Stimulated activated naive CD8-positive, alpha-beta T cell treated with anti-CD3 and anti-CD28 coated beads, Interleukin-15, Interleukin-2, amounts not matched to agents 100 ng/mL and 50 ng/mL, for 24 hours (primary cell): ENCODE data around the gene TMEM139.

Source experiments
- H3K27ac Mint-ChIP-seq: one replicate; pipeline ENCODE4 v1.8.0; 2021; ENCODE audit warnings: mild to moderate bottlenecking, mixed read lengths
- H3K27me3 Mint-ChIP-seq: one replicate; pipeline ENCODE4 v1.8.0; 2021; ENCODE audit warnings: mixed read lengths
- H3K36me3 Mint-ChIP-seq: one replicate; pipeline ENCODE4 v1.8.0; 2021; ENCODE audit warnings: low read depth, mixed read lengths
- H3K4me1 Mint-ChIP-seq: one replicate; pipeline ENCODE4 v1.8.0; 2021; ENCODE audit warnings: low read depth, mixed read lengths
- H3K4me3 Mint-ChIP-seq: one replicate; pipeline ENCODE4 v1.8.0; 2021; ENCODE audit warnings: mild to moderate bottlenecking, mixed read lengths
- H3K9me3 Mint-ChIP-seq: one replicate; pipeline ENCODE4 v1.8.0; 2021; ENCODE audit warnings: mixed read lengths

TMEM139 gene

DNA sequence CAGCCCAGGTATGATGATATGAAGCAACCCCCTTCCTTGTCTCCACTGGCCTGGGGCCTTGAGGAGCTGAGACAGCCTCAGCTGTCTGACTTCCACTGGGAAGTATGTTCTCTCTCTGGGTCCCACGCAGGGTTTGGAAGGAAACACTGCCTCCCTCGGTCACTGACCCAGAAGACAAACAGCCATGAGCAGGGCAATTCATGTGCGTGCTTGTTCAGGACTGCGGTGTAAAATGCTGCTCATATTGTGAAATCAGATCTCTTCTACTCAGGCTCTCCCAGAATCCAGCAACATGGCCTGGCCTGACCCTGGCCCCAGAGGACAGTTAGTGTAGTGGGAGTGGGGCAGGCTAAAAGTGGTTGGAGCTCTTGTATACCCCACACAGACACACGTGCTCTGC lies 33.9 kb downstream of the TMEM139 start:
- H3K27me3 Mint-ChIP-seq, result no peaks in the 10 kb centered on the region
- H3K36me3 Mint-ChIP-seq, result no peaks in the 10 kb centered on the region
- no peak overlapping the region for H3K4me3 Mint-ChIP-seq
- H3K27ac Mint-ChIP-seq, result no peak overlapping the region
- H3K4me1 Mint-ChIP-seq, result no peaks in the 10 kb centered on the region
- H3K9me3 Mint-ChIP-seq, result no peaks in the 10 kb centered on the region

DNA sequence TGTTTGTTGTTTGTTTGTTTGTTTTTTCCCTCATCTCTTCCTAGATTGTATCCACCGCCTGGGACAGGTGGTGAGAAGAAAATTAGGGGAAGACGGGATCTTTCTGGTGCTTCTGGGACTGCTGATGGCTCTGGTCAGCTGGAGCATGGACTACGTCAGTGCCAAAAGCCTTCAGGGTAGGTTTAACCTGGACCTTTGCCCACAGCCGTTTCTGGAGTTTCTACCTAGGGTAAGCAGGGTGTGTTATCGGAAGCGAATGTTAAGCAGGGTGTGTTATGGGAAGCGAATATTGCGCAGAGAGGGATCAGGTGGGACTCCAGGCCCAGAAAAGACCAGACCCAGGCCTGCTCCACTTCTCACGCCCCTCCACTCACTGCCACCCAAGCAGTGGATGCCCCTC lies 35.9 kb downstream of the TMEM139 start:
- no peaks in the 10 kb centered on the region for H3K27me3 Mint-ChIP-seq
- H3K4me1 Mint-ChIP-seq, result peaks cover 7% of the 10 kb centered on the region
- H3K9me3 Mint-ChIP-seq, result no peaks in the 10 kb centered on the region
- no peak overlapping the region for H3K4me3 Mint-ChIP-seq
- no peaks in the 10 kb centered on the region for H3K36me3 Mint-ChIP-seq
- no peak overlapping the region for H3K27ac Mint-ChIP-seq

DNA sequence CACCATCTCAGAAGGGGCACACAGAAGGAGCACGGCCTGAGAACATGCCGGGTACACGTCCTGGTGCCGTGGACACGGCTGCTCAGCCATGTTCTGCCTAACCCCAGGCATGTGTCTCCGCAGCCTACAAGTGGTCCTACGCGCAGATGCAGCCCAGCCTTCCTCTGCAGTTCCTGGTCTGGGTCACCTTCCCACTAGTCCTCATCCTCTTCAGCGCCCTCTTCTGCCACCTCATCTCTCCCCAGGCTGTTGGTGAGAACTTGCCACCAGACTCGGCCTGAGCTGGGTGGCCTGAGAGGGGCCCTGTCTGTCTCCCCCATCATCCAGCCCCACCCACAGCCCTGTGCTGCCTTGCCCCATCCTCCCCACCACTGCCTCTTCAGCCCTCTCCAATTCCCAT lies 36.5 kb downstream of the TMEM139 start:
- Mint-ChIP-seq H3K4me1 (peaks cover 8% of the 10 kb centered on the region), H3K27ac (no peak overlapping the region), H3K9me3 (no peaks in the 10 kb centered on the region), H3K36me3 (no peaks in the 10 kb centered on the region), H3K27me3 (no peaks in the 10 kb centered on the region), H3K4me3 (no peak overlapping the region)

GRCh38 chr7:143321734-143322133 lies 37.0 kb downstream of the TMEM139 start:
- no peaks in the 10 kb centered on the region for H3K9me3 Mint-ChIP-seq
- H3K36me3 Mint-ChIP-seq, result no peaks in the 10 kb centered on the region
- peaks cover 8% of the 10 kb centered on the region for H3K4me1 Mint-ChIP-seq
- no peaks in the 10 kb centered on the region for H3K27me3 Mint-ChIP-seq
- H3K27ac Mint-ChIP-seq, result no peak overlapping the region
- no peak overlapping the region for H3K4me3 Mint-ChIP-seq

DNA sequence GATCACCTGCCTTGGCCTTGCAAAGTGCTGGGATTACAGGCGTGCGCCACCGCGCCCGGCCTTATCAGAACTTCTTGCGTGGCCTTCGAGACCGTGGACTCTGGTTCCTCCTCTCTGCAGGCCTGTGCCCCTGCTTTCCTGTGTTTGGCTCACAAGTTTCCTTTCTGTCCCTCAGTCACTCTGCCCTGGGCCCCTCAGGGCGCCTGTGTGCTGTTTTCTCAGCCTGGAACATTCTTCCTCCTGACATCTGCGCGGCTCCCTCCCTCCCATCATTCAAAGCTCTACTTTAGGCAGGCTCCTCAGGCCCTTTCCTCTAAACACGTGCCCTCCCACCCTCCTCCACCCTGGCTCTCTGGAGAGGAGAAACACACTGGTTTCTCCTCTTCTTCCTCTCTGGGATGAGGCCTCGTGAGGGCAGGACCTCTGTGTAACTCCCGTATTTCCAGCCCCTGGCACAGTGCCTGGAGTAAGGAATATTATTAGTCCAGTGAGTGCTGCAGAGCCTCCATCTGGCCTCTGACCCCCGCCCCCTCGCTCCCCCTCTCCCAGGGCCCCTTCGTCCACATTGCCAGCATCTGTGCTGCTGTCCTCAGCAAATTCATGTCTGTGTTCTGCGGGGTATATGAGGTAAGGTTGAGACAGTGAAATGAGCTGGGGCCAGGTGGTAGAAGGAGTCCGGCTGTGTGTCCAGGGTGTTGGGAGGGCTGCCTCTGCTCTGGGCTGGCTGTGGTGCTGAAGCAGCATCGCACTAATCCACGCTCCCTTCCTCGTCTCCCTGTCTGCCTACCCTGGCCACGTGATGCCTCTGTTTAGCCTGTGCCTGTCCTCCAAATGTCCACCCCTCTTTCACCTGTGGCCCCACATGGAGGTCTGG lies 38.2 kb downstream of the TMEM139 start:
- Mint-ChIP-seq H3K9me3 (no peaks in the 10 kb centered on the region), H3K4me3 (no peak overlapping the region), H3K27ac (no peak overlapping the region), H3K4me1 (peaks cover 8% of the 10 kb centered on the region), H3K36me3 (no peaks in the 10 kb centered on the region), H3K27me3 (no peaks in the 10 kb centered on the region)

- H3K4me3 Mint-ChIP-seq, result no peak overlapping the region
- peaks cover 8% of the 10 kb centered on the region for H3K4me1 Mint-ChIP-seq
- no peaks in the 10 kb centered on the region for H3K27me3 Mint-ChIP-seq
- H3K9me3 Mint-ChIP-seq, result no peaks in the 10 kb centered on the region
- no peak overlapping the region for H3K27ac Mint-ChIP-seq
- no peaks in the 10 kb centered on the region for H3K36me3 Mint-ChIP-seq
Measured at GRCh38 chr7:143323653-143324052, 38.9 kb downstream of the TMEM139 start.

DNA sequence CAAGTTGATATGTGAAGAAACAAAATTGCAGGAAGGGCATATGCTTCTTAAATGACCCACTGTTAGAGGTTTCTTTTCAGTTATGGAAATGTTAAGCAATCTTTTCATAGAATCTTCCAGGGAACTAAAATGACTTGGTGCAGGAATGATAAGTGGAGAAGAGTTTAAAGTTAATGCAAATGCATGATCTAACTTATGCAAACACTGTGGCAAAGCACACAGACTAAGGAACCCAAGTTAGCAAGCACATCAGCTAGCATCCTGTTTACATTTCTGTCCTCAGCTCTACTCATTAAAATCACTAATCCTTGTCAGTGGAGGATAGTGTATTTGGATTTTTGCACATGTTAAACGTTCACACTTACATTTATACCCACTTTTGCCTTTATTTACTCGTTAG lies 40.5 kb downstream of the TMEM139 start:
- Mint-ChIP-seq H3K27ac (no peak overlapping the region), H3K4me3 (no peak overlapping the region), H3K27me3 (no peaks in the 10 kb centered on the region), H3K9me3 (no peaks in the 10 kb centered on the region), H3K4me1 (peaks cover 8% of the 10 kb centered on the region), H3K36me3 (no peaks in the 10 kb centered on the region)

DNA sequence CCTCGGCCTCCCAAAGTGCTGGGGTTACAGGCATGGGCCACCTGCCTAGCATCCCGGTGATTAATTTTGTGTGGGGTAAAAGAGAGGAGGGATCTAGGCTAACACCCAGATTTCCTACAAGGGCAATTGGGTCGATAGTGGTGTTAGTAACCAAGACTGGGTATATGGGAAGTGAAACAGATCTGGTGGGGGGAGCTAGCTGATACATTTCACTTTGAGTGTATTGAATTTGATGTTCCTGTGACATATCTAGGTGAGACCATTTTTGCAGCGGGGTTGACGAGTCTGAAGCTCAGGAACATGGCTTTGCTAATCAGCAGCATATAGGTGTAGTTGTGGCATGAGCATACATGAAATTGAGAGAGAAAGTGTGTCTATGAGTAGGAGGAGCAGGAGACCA lies 43.1 kb downstream of the TMEM139 start:
- peak overlapping the region; percentile 10 for H3K27ac Mint-ChIP-seq
- H3K4me3 Mint-ChIP-seq, result no peak overlapping the region
- no peaks in the 10 kb centered on the region for H3K27me3 Mint-ChIP-seq
- H3K4me1 Mint-ChIP-seq, result peaks cover 8% of the 10 kb centered on the region
- no peaks in the 10 kb centered on the region for H3K36me3 Mint-ChIP-seq
- no peaks in the 10 kb centered on the region for H3K9me3 Mint-ChIP-seq

- H3K4me3 Mint-ChIP-seq, result no peak overlapping the region
- no peaks in the 10 kb centered on the region for H3K27me3 Mint-ChIP-seq
- no peak overlapping the region for H3K27ac Mint-ChIP-seq
- H3K9me3 Mint-ChIP-seq, result no peaks in the 10 kb centered on the region
- H3K4me1 Mint-ChIP-seq, result peaks cover 8% of the 10 kb centered on the region
- H3K36me3 Mint-ChIP-seq, result no peaks in the 10 kb centered on the region
Measured at GRCh38 chr7:143329471-143330170, 44.9 kb downstream of the TMEM139 start.

GRCh38 chr7:143331179-143331801 lies 46.5 kb downstream of the TMEM139 start:
- Mint-ChIP-seq H3K9me3 (no peaks in the 10 kb centered on the region), H3K4me1 (no peaks in the 10 kb centered on the region), H3K36me3 (no peaks in the 10 kb centered on the region), H3K27ac (no peak overlapping the region), H3K27me3 (peaks cover 4% of the 10 kb centered on the region), H3K4me3 (no peak overlapping the region)

- Mint-ChIP-seq H3K9me3 (no peaks in the 10 kb centered on the region), H3K36me3 (no peaks in the 10 kb centered on the region), H3K27me3 (peaks cover 18% of the 10 kb centered on the region), H3K4me1 (no peaks in the 10 kb centered on the region), H3K4me3 (no peak overlapping the region), H3K27ac (no peak overlapping the region)
Measured at GRCh38 chr7:143334244-143334643, 49.5 kb downstream of the TMEM139 start.

DNA sequence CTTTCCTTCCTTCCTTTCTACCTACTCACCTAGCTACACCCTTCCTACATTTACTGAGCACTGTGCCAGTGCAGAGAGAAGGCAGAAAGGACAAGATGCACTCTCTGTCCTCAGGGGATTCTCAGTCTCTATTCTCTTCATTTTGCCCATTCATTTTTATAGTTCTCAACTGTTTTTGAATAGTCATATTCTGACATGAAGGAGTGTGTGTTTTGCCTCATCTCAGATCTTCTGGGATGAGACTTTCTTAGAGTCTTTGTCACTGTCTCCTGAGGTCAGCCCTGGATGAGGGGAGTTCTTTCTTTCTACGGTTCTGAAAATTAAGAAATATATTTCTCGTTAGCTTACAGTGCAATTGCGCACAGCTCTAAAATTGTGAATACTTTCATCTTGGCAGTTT lies 52.5 kb downstream of the TMEM139 start:
- no peaks in the 10 kb centered on the region for H3K4me1 Mint-ChIP-seq
- no peak overlapping the region for H3K4me3 Mint-ChIP-seq
- no peak overlapping the region for H3K27ac Mint-ChIP-seq
- peaks cover 18% of the 10 kb centered on the region for H3K27me3 Mint-ChIP-seq
- H3K36me3 Mint-ChIP-seq, result no peaks in the 10 kb centered on the region
- no peaks in the 10 kb centered on the region for H3K9me3 Mint-ChIP-seq
